Measurements from ENCODE around the gene ADNP. TPM values are rescaled to one million over a fixed set of nuclear protein-coding genes. Genes with fewer than 3 reads are reported as not detected.

The ADNP gene
- polyA plus RNA-seq, 1 of the 3 experiments (the other 2 are of a cell fraction), result 13.3 TPM

- TF ChIP-seq IRF3 (IDR thresholded peaks at IDR 0.05; ENCODE audit: low read depth, low read length), result no peak
- TF ChIP-seq, protein P1, sequence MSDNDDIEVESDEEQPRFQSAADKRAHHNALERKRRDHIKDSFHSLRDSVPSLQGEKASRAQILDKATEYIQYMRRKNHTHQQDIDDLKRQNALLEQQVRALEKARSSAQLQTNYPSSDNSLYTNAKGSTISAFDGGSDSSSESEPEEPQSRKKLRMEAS (IDR thresholded peaks at IDR 0.05; ENCODE audit: low read depth), result no peak
- no peak for TF ChIP-seq FOXJ3 (CRISPR knock-in tag; IDR thresholded peaks at IDR 0.05)
- no peak for TF ChIP-seq USF1 (IDR thresholded peaks at IDR 0.05; ENCODE audit: borderline replicate concordance, low read depth)
Measured at GRCh38 chr20:50928469-50928868, 2.8 kb downstream of the ADNP start (continued).

DNA sequence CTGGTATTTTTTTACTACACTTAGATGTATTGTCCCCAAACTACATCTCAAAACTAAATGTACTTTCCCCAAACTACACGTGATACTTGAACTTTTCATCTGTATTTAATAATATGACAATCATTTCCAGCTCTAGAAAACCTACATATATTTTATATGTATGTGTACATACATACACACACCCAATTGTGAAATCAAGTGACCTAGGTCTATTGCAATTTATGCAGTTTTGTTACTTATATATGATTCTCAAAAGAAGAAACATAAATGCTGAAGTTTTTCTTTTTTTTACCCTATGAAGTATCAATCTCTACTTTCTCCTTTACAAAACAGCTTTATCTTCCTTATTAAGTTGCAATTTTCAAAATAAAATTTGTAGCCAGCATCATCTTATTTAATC lies 4.7 kb downstream of the ADNP start:
- CTCF ChIA-PET, result interaction anchor here (6.3 to 16.1 kb wide), 2 partner anchors 14 to 135 kb away, joined by 137 to 340 read pairs; partner anchors contain the start of gene BCAS4
- peaks cover 91% of the 10 kb centered on the region for H3K79me2 ChIP-seq (ENCODE audit: insufficient read depth)

DNA sequence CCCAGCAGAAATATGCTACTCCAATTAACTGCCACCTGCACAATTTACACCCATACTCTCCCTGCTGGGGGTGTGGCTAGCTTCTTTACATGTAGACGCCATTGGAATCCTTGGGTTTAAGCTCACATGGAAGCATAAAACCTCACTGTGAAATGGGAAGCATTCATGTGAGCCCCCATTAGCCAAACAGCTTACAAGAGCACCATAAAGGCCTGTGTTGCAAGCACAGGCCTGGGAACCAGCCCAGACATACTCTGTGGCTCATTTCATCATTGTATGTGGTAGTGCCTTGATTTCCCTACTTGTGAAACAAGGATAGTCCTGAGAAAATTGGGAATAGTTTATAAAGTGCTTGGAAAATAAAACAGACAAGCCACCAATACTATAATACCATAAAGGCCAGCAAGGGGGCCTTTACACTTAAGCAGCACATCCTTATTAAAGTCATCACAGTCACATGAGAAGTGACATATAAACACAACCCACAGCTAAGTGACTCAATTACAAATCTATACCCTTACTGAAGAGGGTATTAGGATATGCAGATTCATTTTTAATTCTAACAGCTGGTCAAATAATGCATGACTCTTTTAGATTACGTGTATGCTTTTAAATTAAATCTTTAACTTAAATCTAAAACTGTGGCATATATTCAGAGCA lies 6.8 kb downstream of the ADNP start:
- Histone ChIP-seq H3K9ac (no peak overlapping the region), H3K79me2 (ENCODE audit: insufficient read depth) (peaks cover 100% of the 10 kb centered on the region), H3K27me3 (ENCODE audit: insufficient read depth) (no peaks in the 10 kb centered on the region), H3K9me3 (no peaks in the 10 kb centered on the region), H3K36me3 (replicated peaks in 1 of 2; ENCODE audit: control insufficient read depth in 1 of 2, insufficient read depth in 2 of 2, low read length in 1 of 2) (peaks cover 51 to 63% of the 10 kb centered on the region in 2 experiments), H3K4me3 (ENCODE audit: low read depth in 2 of 2, low read length in 1 of 2) (no peak overlapping the region), H3K27ac (ENCODE audit: low read depth in 2 of 2, low read length in 1 of 2) (no peak overlapping the region), H3K4me2 (no peak overlapping the region), H3K9me2 (no peaks in the 10 kb centered on the region), H4K20me1 (ENCODE audit: insufficient read depth) (peaks cover 99% of the 10 kb centered on the region), H3K4me1 (ENCODE audit: control insufficient read depth in 1 of 2, insufficient read depth in 2 of 2, low read depth in 1 of 2, low read length in 1 of 2) (peaks cover 25 to 29% of the 10 kb centered on the region in 2 experiments; a peak in 3 of 4 replicates), H2AFZ (ENCODE audit: low read depth) (no peak overlapping the region), H3F3A (replicated peaks; ENCODE audit: insufficient read depth) (peaks cover 8% of the 10 kb centered on the region)
- TF ChIP-seq, protein P1 (IDR thresholded peaks at IDR 0.05; ENCODE audit: low read depth), result no peak
- TF ChIP-seq MEF2A (IDR thresholded peaks at IDR 0.05; ENCODE audit: borderline replicate concordance, low read depth) (no peak), SIN3A (IDR thresholded peaks at IDR 0.05; ENCODE audit: borderline replicate concordance, low read depth, low read length) (no peak), YY1 (IDR thresholded peaks at IDR 0.05; ENCODE audit: low read depth) (no peak), FOXM1 (IDR thresholded peaks at IDR 0.05; ENCODE audit: low read depth) (no peak), POLR2AphosphoS5 (IDR thresholded peaks at IDR 0.05; ENCODE audit: low read depth, low read length) (no peak), RXRA (IDR thresholded peaks at IDR 0.05; ENCODE audit: borderline replicate concordance, low read depth) (no peak), RAD21 (IDR thresholded peaks at IDR 0.05; ENCODE audit: low read length) (no peak), GATA2 (CRISPR knock-in tag; IDR thresholded peaks at IDR 0.05) (no peak), TCF12 (IDR thresholded peaks at IDR 0.05) (no peak), EP300 (IDR thresholded peaks at IDR 0.05; ENCODE audit: borderline replicate concordance in 1 of 2, low read depth in 1 of 2, low read length in 1 of 2) (no peak), TAF1 (IDR thresholded peaks at IDR 0.05; ENCODE audit: borderline replicate concordance, low read depth, low read length) (no peak)
- TF ChIP-seq, protein P2, sequence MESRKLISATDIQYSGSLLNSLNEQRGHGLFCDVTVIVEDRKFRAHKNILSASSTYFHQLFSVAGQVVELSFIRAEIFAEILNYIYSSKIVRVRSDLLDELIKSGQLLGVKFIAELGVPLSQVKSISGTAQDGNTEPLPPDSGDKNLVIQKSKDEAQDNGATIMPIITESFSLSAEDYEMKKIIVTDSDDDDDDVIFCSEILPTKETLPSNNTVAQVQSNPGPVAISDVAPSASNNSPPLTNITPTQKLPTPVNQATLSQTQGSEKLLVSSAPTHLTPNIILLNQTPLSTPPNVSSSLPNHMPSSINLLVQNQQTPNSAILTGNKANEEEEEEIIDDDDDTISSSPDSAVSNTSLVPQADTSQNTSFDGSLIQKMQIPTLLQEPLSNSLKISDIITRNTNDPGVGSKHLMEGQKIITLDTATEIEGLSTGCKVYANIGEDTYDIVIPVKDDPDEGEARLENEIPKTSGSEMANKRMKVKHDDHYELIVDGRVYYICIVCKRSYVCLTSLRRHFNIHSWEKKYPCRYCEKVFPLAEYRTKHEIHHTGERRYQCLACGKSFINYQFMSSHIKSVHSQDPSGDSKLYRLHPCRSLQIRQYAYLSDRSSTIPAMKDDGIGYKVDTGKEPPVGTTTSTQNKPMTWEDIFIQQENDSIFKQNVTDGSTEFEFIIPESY (IDR thresholded peaks at IDR 0.05; ENCODE audit: borderline replicate concordance, low read depth), result no peak
- DNase-seq, result no peak
- ChIA-PET CTCF (interaction anchor here (1.0 to 16.1 kb wide), 3 partner anchors 9 to 133 kb away, joined by 3 to 340 read pairs (median 5); partner anchors contain the start of gene BCAS4), POLR2A (interaction anchor here (1.6 kb wide), 2 partner anchors 10 to 130 kb away, joined by 3 to 4 read pairs; partner anchors contain the start of gene BCAS4)
- 96% methylated on average over 1 of the region's 2 CpGs for WGBS (ENCODE audit: low lambda C conversion rate)

More for the DNA sequence above, 4.7 kb downstream of the ADNP start:
- Histone ChIP-seq H3K9me2 (no peaks in the 10 kb centered on the region), H3K36me3 (replicated peaks in 1 of 2; ENCODE audit: control insufficient read depth in 1 of 2, insufficient read depth in 2 of 2, low read length in 1 of 2) (peaks cover 46 to 54% of the 10 kb centered on the region in 2 experiments), H3F3A (replicated peaks; ENCODE audit: insufficient read depth) (peaks cover 12% of the 10 kb centered on the region), H3K27me3 (ENCODE audit: insufficient read depth) (no peaks in the 10 kb centered on the region), H3K4me1 (ENCODE audit: control insufficient read depth in 1 of 2, insufficient read depth in 2 of 2, low read depth in 1 of 2, low read length in 1 of 2) (peaks cover 20 to 24% of the 10 kb centered on the region in 2 experiments; a peak in 3 of 4 replicates), H3K9ac (no peak overlapping the region), H4K20me1 (ENCODE audit: insufficient read depth) (peaks cover 77% of the 10 kb centered on the region), H3K27ac (ENCODE audit: low read depth in 2 of 2, low read length in 1 of 2) (no peak overlapping the region), H2AFZ (ENCODE audit: low read depth) (no peak overlapping the region), H3K4me3 (ENCODE audit: low read depth in 2 of 2, low read length in 1 of 2) (no peak overlapping the region), H3K9me3 (no peaks in the 10 kb centered on the region), H3K4me2 (no peak overlapping the region)
- DNase-seq, result no peak
- 90% methylated on average over 1 of the region's 1 CpG for WGBS (ENCODE audit: low lambda C conversion rate)
- TF ChIP-seq USF2 (IDR thresholded peaks at IDR 0.05; ENCODE audit: borderline replicate concordance, low read depth, low read length), result no peak
- no peak for TF ChIP-seq MXI1 (IDR thresholded peaks at IDR 0.05; ENCODE audit: low read depth, low read length)
- TF ChIP-seq YY1 (IDR thresholded peaks at IDR 0.05; ENCODE audit: low read depth), result no peak
- TF ChIP-seq FOXJ3 (CRISPR knock-in tag; IDR thresholded peaks at IDR 0.05), result no peak
- no peak for TF ChIP-seq EP300 (IDR thresholded peaks at IDR 0.05; ENCODE audit: borderline replicate concordance in 1 of 2, low read depth in 1 of 2, low read length in 1 of 2)
- POLR2A ChIA-PET, result no interaction called here

Measured in SK-N-SH (cell line).